ENCODE results near the gene SDHC.
A peak's percentile ranks its signal among the peaks of the same experiment; 100 is the strongest.

The SDHC gene

GRCh38 chr1:161299347-161299746 lies 14.8 kb upstream of the SDHC start:
- no peak overlapping the region for H3K4me3 ChIP-seq (ENCODE audit: low read depth, low read length)
- DNase-seq (ENCODE audit: low read depth) = no peak
- TF ChIP-seq CTCF (conservative IDR thresholded peaks at IDR 0.05; ENCODE audit: low read depth, low read length) = no peak

- no peak overlapping the region for H3K4me3 ChIP-seq (ENCODE audit: low read depth, low read length)
- no peak for DNase-seq (ENCODE audit: low read depth)
- no peak for TF ChIP-seq CTCF (conservative IDR thresholded peaks at IDR 0.05; ENCODE audit: low read depth, low read length)
Measured at GRCh38 chr1:161300478-161300877, 13.7 kb upstream of the SDHC start.

GRCh38 chr1:161304927-161305866 lies 9.0 kb upstream of the SDHC start:
- no peak for TF ChIP-seq CTCF (conservative IDR thresholded peaks at IDR 0.05; ENCODE audit: low read depth, low read length)
- DNase-seq (ENCODE audit: low read depth) = no peak
- peak overlapping the region; percentile 77 for H3K4me3 ChIP-seq (ENCODE audit: low read depth, low read length)

- peak; percentile 62 for DNase-seq (ENCODE audit: low read depth)
Measured at GRCh38 chr1:161305867-161306519, 8.2 kb upstream of the SDHC start.

GRCh38 chr1:161307230-161307768 lies 6.9 kb upstream of the SDHC start:
- peak; percentile 87 for DNase-seq (ENCODE audit: low read depth)
- no peak for TF ChIP-seq CTCF (conservative IDR thresholded peaks at IDR 0.05; ENCODE audit: low read depth, low read length)
- peak overlapping the region; percentile 19 for H3K4me3 ChIP-seq (ENCODE audit: low read depth, low read length)

More at GRCh38 chr1:161305867-161306519, 8.2 kb upstream of the SDHC start:
- peak; percentile 44 for TF ChIP-seq CTCF (conservative IDR thresholded peaks at IDR 0.05; ENCODE audit: low read depth, low read length)
- H3K4me3 ChIP-seq (ENCODE audit: low read depth, low read length) = peak overlapping the region; percentile 77

GRCh38 chr1:161307892-161308638 lies 6.1 kb upstream of the SDHC start:
- TF ChIP-seq CTCF (conservative IDR thresholded peaks at IDR 0.05; ENCODE audit: low read depth, low read length) = no peak
- peak; percentile 54 for DNase-seq (ENCODE audit: low read depth)
- H3K4me3 ChIP-seq (ENCODE audit: low read depth, low read length) = no peak overlapping the region
